Astrocyte (in vitro differentiated cells and primary cell): ENCODE measurements around the gene AMPD1. TPM values are rescaled to one million over a fixed set of nuclear protein-coding genes. Genes with fewer than 3 reads are reported as not detected.

Experiments used
- DNase-seq: peaks from one replicate; pipeline ENCODE4 v3.0.0-alpha.2; 2010; ENCODE audit warnings: low read depth
- FAIRE-seq: peaks from 2 replicates; lab custom pipeline; 2011; peaks lifted over from hg19 to GRCh38; lab: Jason Lieb, UNC
- H2AFZ ChIP-seq: 2 replicates; pipeline ENCODE4 v1.6.0; 2012; ENCODE audit warnings: low read depth, low read length, inconsistent platforms
- H3K27ac ChIP-seq: 2 replicates; pipeline ENCODE4 v1.5.1; 2011; ENCODE audit warnings: low read depth, low read length, inconsistent platforms
- H3K27me3 ChIP-seq: 2 replicates; pipeline ENCODE4 v1.6.0; 2011; ENCODE audit warnings: low read length, inconsistent platforms; ENCODE audit not compliant: insufficient read depth
- H3K36me3 ChIP-seq: 2 replicates; pipeline ENCODE4 v1.5.1; 2011; ENCODE audit warnings: low read length, inconsistent platforms; ENCODE audit not compliant: insufficient read depth
- H3K4me1 ChIP-seq: 2 replicates; pipeline ENCODE4 v1.5.1; 2011; ENCODE audit warnings: low read length, inconsistent platforms; ENCODE audit not compliant: insufficient read depth
- H3K4me2 ChIP-seq: 2 replicates; pipeline ENCODE4 v1.6.0; 2012; ENCODE audit warnings: low read length, inconsistent platforms
- H3K4me3 ChIP-seq: 2 replicates; pipeline ENCODE4 v1.5.1; 2011; ENCODE audit warnings: low read depth, mild to moderate bottlenecking, low read length, inconsistent platforms; ENCODE audit not compliant: insufficient read depth
- H3K79me2 ChIP-seq: 2 replicates; pipeline ENCODE4 v1.6.0; 2012; ENCODE audit warnings: mild to moderate bottlenecking, low read length, inconsistent platforms; ENCODE audit not compliant: insufficient read depth
- H3K9ac ChIP-seq: 2 replicates; pipeline ENCODE4 v1.6.0; 2012; ENCODE audit warnings: mild to moderate bottlenecking, low read length, inconsistent platforms
- H3K9me3 ChIP-seq: 2 replicates; pipeline ENCODE4 v1.5.1; 2012; ENCODE audit warnings: low read depth, mild to moderate bottlenecking, low read length, inconsistent platforms; ENCODE audit not compliant: insufficient read depth
- H4K20me1 ChIP-seq: 2 replicates; pipeline ENCODE4 v1.6.0; 2012; ENCODE audit warnings: low read length, inconsistent platforms; ENCODE audit not compliant: insufficient read depth
- H3K27ac Mint-ChIP-seq: one replicate; pipeline ENCODE4 v1.8.0; 2021; ENCODE audit warnings: mild to moderate bottlenecking, mixed read lengths; ENCODE audit not compliant: unreplicated experiment
- H3K27me3 Mint-ChIP-seq: one replicate; pipeline ENCODE4 v1.8.0; 2021; ENCODE audit warnings: low read depth, mixed read lengths; ENCODE audit not compliant: unreplicated experiment
- H3K36me3 Mint-ChIP-seq: one replicate; pipeline ENCODE4 v1.8.0; 2021; ENCODE audit warnings: low read depth, mixed read lengths; ENCODE audit not compliant: unreplicated experiment
- H3K4me1 Mint-ChIP-seq: one replicate; pipeline ENCODE4 v1.8.0; 2021; ENCODE audit warnings: low read depth, mixed read lengths; ENCODE audit not compliant: unreplicated experiment
- H3K4me3 Mint-ChIP-seq: one replicate; pipeline ENCODE4 v1.8.0; 2021; ENCODE audit warnings: mild to moderate bottlenecking, moderate library complexity, mixed read lengths; ENCODE audit not compliant: unreplicated experiment
- H3K9me3 Mint-ChIP-seq: one replicate; pipeline ENCODE4 v1.8.0; 2021; ENCODE audit warnings: mild to moderate bottlenecking, mixed read lengths; ENCODE audit not compliant: unreplicated experiment
- EZH2 ChIP-seq: IDR thresholded peaks from 2 replicates; pipeline ENCODE4 v1.6.1; 2012; ENCODE audit warnings: mild to moderate bottlenecking, low read length, inconsistent platforms; ENCODE audit not compliant: insufficient read depth
- total RNA-seq: library from RNA; stranded (reverse); gene quantifications from 2 replicates; pipeline ENCODE4 v1.2.1, GENCODE V29; 2021
- TF ChIP-seq, protein P1 (sequence below): IDR thresholded peaks from 2 replicates; pipeline ENCODE4 v1.5.1; 2011; ENCODE audit warnings: low read depth, mild to moderate bottlenecking, inconsistent platforms, low read length, moderate library complexity; ENCODE audit not compliant: insufficient read depth

AMPD1 gene
- total RNA-seq, 1 donor from 2014 or later = not detected

DNA sequence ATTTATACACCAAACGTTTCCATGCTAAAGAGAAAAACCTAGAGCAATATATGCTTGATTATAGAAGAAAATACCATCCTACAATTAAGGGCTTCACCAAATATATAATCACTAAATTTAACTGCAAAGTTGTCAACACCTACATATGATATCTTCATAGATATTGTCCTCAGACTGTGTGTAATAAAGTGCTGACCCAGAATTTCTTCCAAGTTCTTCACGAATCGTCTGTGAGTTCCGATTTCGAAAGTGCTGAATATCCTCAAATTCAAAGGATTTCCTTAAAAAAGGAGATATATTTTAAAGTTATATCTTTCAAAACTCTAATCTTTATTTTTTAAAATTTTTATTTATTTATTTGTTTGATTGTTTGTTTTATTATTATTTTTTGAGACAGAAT lies 72.0 kb downstream of the AMPD1 start:
- peaks cover 5% of the 10 kb centered on the region for H3K4me1 Mint-ChIP-seq
- H3K79me2 ChIP-seq = no peaks in the 10 kb centered on the region

More for the DNA sequence above, 72.0 kb downstream of the AMPD1 start:
- Histone ChIP-seq H3K4me3 (no peak overlapping the region), H3K27me3 (no peaks in the 10 kb centered on the region), H3K36me3 (no peaks in the 10 kb centered on the region), H2AFZ (no peak overlapping the region), H3K4me1 (no peaks in the 10 kb centered on the region), H3K9ac (no peak overlapping the region), H3K4me2 (no peak overlapping the region), H3K9me3 (no peaks in the 10 kb centered on the region), H3K27ac (no peak overlapping the region), H4K20me1 (no peaks in the 10 kb centered on the region)
- TF ChIP-seq, protein P1, sequence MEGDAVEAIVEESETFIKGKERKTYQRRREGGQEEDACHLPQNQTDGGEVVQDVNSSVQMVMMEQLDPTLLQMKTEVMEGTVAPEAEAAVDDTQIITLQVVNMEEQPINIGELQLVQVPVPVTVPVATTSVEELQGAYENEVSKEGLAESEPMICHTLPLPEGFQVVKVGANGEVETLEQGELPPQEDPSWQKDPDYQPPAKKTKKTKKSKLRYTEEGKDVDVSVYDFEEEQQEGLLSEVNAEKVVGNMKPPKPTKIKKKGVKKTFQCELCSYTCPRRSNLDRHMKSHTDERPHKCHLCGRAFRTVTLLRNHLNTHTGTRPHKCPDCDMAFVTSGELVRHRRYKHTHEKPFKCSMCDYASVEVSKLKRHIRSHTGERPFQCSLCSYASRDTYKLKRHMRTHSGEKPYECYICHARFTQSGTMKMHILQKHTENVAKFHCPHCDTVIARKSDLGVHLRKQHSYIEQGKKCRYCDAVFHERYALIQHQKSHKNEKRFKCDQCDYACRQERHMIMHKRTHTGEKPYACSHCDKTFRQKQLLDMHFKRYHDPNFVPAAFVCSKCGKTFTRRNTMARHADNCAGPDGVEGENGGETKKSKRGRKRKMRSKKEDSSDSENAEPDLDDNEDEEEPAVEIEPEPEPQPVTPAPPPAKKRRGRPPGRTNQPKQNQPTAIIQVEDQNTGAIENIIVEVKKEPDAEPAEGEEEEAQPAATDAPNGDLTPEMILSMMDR = no peak
- no peak for TF ChIP-seq EZH2
- Mint-ChIP-seq H3K36me3 (no peaks in the 10 kb centered on the region), H3K9me3 (no peaks in the 10 kb centered on the region), H3K4me3 (no peak overlapping the region), H3K27ac (no peak overlapping the region), H3K27me3 (no peaks in the 10 kb centered on the region)
- DNase-seq (no peak), FAIRE-seq (no peak)

Other genes starting within 250 kb of the AMPD1 start
- 28.1 and 31.8 TPM in 2 replicates for gene TRIM33, start 184.3 kb downstream of the AMPD1 start, total RNA-seq
- 44.8 and 48.4 TPM in 2 replicates for gene BCAS2, start 113.9 kb downstream of the AMPD1 start, total RNA-seq
- gene DENND2C, start 25.5 kb downstream of the AMPD1 start, total RNA-seq = 2.8 and 3.2 TPM in 2 replicates
- 59.1 and 63.8 TPM in 2 replicates for gene NRAS, start 21.2 kb upstream of the AMPD1 start, total RNA-seq
- gene CSDE1, start 62.4 kb upstream of the AMPD1 start, total RNA-seq = 562 and 635 TPM in 2 replicates
- 62.0 and 64.2 TPM in 2 replicates for gene SIKE1, start 85.1 kb upstream of the AMPD1 start, total RNA-seq
- gene SYCP1, start 159.3 kb upstream of the AMPD1 start, total RNA-seq = not detected in 2 replicates